Activated CD8-positive, alpha-beta T cell treated with anti-CD3 and anti-CD28 coated beads for 36 hours (primary cell): ENCODE results near the gene EFCAB6. TPM values are rescaled to one million over a fixed set of nuclear protein-coding genes. Genes with fewer than 3 reads are reported as not detected.

ENCODE experiments used
- ATAC-seq: fragments of 200-7000 bp; cut with Tn5 transposase; one replicate; pipeline ENCODE4 v1.10.0; 2021; ENCODE audit warnings: mild to moderate bottlenecking, moderate library complexity
- CTCF ChIA-PET: fragments of 350-600 bp; sonication (Branson Sonifier 250); formaldehyde crosslinking; loops from one replicate; lab custom pipeline; 2021; ENCODE audit warnings: antibody characterized with exemption; lab: Charles Lee
- POLR2A ChIA-PET: fragments of 350-600 bp; sonication (Branson Sonifier 250); formaldehyde crosslinking; loops from one replicate; lab custom pipeline; 2021; ENCODE audit warnings: antibody characterized with exemption; lab: Charles Lee
- DNase-seq: peaks from one replicate; pipeline ENCODE4 v3.0.0-alpha.2; 2020
- H3K27ac Mint-ChIP-seq: one replicate; pipeline ENCODE4 v1.8.0; 2021; ENCODE audit warnings: mild to moderate bottlenecking, mixed read lengths
- H3K27me3 Mint-ChIP-seq: one replicate; pipeline ENCODE4 v1.8.0; 2021; ENCODE audit warnings: mixed read lengths
- H3K36me3 Mint-ChIP-seq: one replicate; pipeline ENCODE4 v1.8.0; 2021; ENCODE audit warnings: low read depth, mixed read lengths
- H3K4me1 Mint-ChIP-seq: one replicate; pipeline ENCODE4 v1.8.0; 2021; ENCODE audit warnings: low read depth, mixed read lengths
- H3K4me3 Mint-ChIP-seq: one replicate; pipeline ENCODE4 v1.8.0; 2021; ENCODE audit warnings: mild to moderate bottlenecking, moderate library complexity, mixed read lengths
- H3K9me3 Mint-ChIP-seq: one replicate; pipeline ENCODE4 v1.8.0; 2021; ENCODE audit warnings: mixed read lengths
- CTCF ChIP-seq: fragments of 200-600 bp; IDR thresholded peaks from one replicate; pipeline ENCODE4 v1.8.0; 2022; ENCODE audit warnings: antibody characterized with exemption, mild to moderate bottlenecking
- intact Hi-C: fragments of 100-400 bp; cut with micrococcal nuclease; formaldehyde crosslinking; loops from one replicate; pipeline ENCODE4 v1.10.0; 2022
- total RNA-seq, 2 experiments: library from RNA; stranded (reverse); gene quantifications; one replicate each; pipeline ENCODE4 v1.2.3, GENCODE V29; 2021

EFCAB6 gene
- total RNA-seq, 2 experiments from 2014 or later: 0.16 to 0.29 TPM

GRCh38 chr22:43772831-43773230 lies 39.3 kb downstream of the EFCAB6 start:
- no peak for DNase-seq
- Mint-ChIP-seq H3K4me3 (no peak overlapping the region), H3K27ac (no peak overlapping the region), H3K4me1 (no peaks in the 10 kb centered on the region), H3K36me3 (no peaks in the 10 kb centered on the region), H3K27me3 (no peaks in the 10 kb centered on the region), H3K9me3 (no peaks in the 10 kb centered on the region)
- no peak for ATAC-seq
- ChIA-PET POLR2A (no interaction called here), CTCF (no interaction called here)
- no peak for TF ChIP-seq CTCF
- intact Hi-C loops: no loop called here

GRCh38 chr22:43755452-43755851 lies 56.7 kb downstream of the EFCAB6 start:
- no peaks in the 10 kb centered on the region for H3K9me3 Mint-ChIP-seq
- no peaks in the 10 kb centered on the region for H3K36me3 Mint-ChIP-seq
- DNase-seq (no peak), ATAC-seq (no peak)
- CTCF ChIA-PET: no interaction called here
- no peak for TF ChIP-seq CTCF
- POLR2A ChIA-PET: no interaction called here
- H3K4me1 Mint-ChIP-seq: no peaks in the 10 kb centered on the region
- H3K27me3 Mint-ChIP-seq: peaks cover 14% of the 10 kb centered on the region
- no peak overlapping the region for H3K27ac Mint-ChIP-seq
- H3K4me3 Mint-ChIP-seq: no peak overlapping the region
- intact Hi-C loops: no loop called here

- H3K27ac Mint-ChIP-seq: no peak overlapping the region
- no peak for TF ChIP-seq CTCF
- H3K27me3 Mint-ChIP-seq: peaks cover 13% of the 10 kb centered on the region
- ATAC-seq (no peak), DNase-seq (no peak)
- ChIA-PET CTCF (no interaction called here), POLR2A (no interaction called here)
- no peaks in the 10 kb centered on the region for H3K4me1 Mint-ChIP-seq
- no peaks in the 10 kb centered on the region for H3K9me3 Mint-ChIP-seq
- no peaks in the 10 kb centered on the region for H3K36me3 Mint-ChIP-seq
- no peak overlapping the region for H3K4me3 Mint-ChIP-seq
- intact Hi-C loops: no loop called here
Measured at GRCh38 chr22:43755011-43755410, 57.1 kb downstream of the EFCAB6 start.

- no peak for TF ChIP-seq CTCF
- H3K4me1 Mint-ChIP-seq: no peaks in the 10 kb centered on the region
- ChIA-PET CTCF (no interaction called here), POLR2A (no interaction called here)
- intact Hi-C loops: no loop called here
- peaks cover 9% of the 10 kb centered on the region for H3K27me3 Mint-ChIP-seq
- no peaks in the 10 kb centered on the region for H3K9me3 Mint-ChIP-seq
- H3K27ac Mint-ChIP-seq: no peak overlapping the region
- DNase-seq (no peak), ATAC-seq (no peak)
- H3K36me3 Mint-ChIP-seq: no peaks in the 10 kb centered on the region
- H3K4me3 Mint-ChIP-seq: no peak overlapping the region
Measured at GRCh38 chr22:43754176-43754575, 57.9 kb downstream of the EFCAB6 start.

GRCh38 chr22:43753688-43754087 lies 58.4 kb downstream of the EFCAB6 start:
- Mint-ChIP-seq H3K4me3 (no peak overlapping the region), H3K27me3 (peaks cover 7% of the 10 kb centered on the region), H3K4me1 (no peaks in the 10 kb centered on the region), H3K27ac (no peak overlapping the region), H3K9me3 (no peaks in the 10 kb centered on the region), H3K36me3 (no peaks in the 10 kb centered on the region)
- ChIA-PET POLR2A (no interaction called here), CTCF (no interaction called here)
- no peak for DNase-seq
- intact Hi-C loops: no loop called here
- ATAC-seq: no peak
- TF ChIP-seq CTCF: no peak
